Left lung (tissue), 10 donors: Measurements from ENCODE around the gene RFXANK. TPM values are rescaled to one million over a fixed set of nuclear protein-coding genes. Genes with fewer than 3 reads are reported as not detected.
A peak's percentile ranks its signal among the peaks of the same experiment; 100 is the strongest.
"Not testable (repeated sequence)": the region's sequence is repeated elsewhere in the genome, so short reads cannot be mapped to it uniquely, and the experiment has no call there.

Source experiments
- ATAC-seq: fragments of 200-7000 bp; cut with Tn5 transposase; one replicate; pipeline ENCODE4 v1.9.1; 2020; ENCODE audit warnings: moderate library complexity
- DNase-seq, 4 donors: peaks; one replicate each; pipeline ENCODE4 v3.0.0-alpha.2; 2013 to 2020
- H3K27ac ChIP-seq, 2 donors: fragments of 200-600 bp; sonication (generic) in 1 of 2; one replicate each; pipeline versions ENCODE4 v1.5.0 to v1.8.0; 2020 to 2021
- H3K27me3 ChIP-seq, 2 donors: fragments of 200-600 bp; sonication (generic) in 1 of 2; one replicate each; pipeline versions ENCODE4 v1.5.0 to v1.8.0; 2020 to 2021
- H3K36me3 ChIP-seq, 2 donors: fragments of 200-600 bp; sonication (generic) in 1 of 2; one replicate each; pipeline versions ENCODE4 v1.5.0 to v1.8.0; 2020 to 2021
- H3K4me1 ChIP-seq, 2 donors: fragments of 200-600 bp; one replicate each; pipeline ENCODE4 v1.8.0; 2021
- H3K4me3 ChIP-seq, 2 donors: fragments of 200-600 bp; sonication (generic) in 1 of 2; one replicate each; pipeline versions ENCODE4 v1.5.0 to v1.8.0; 2020 to 2021; ENCODE audit warnings: mild to moderate bottlenecking in 1 of 2
- H3K9me3 ChIP-seq, 2 donors: fragments of 200-600 bp; sonication (generic) in 1 of 2; one replicate each; pipeline versions ENCODE4 v1.5.0 to v1.8.0; 2020 to 2021
- intact Hi-C, 2 donors: fragments of 100-400 bp; cut with DNase I; formaldehyde crosslinking; loops; one replicate each; pipeline versions ENCODE4 v1.11.2 to v1.14.2; 2022
- polyA plus RNA-seq, 6 donors: library from polyadenylated mRNA; unstranded; fragments of 120-200 nt; gene quantifications; one replicate each; pipeline ENCODE4 v1.2.1, GENCODE V29; 2013; ENCODE audit not compliant: insufficient read length in 6 of 6
- total RNA-seq, 2 donors: library from RNA; stranded (reverse); fragmentation: NEBNext Ultra II Directional; extraction: Animal tissue kit (Norgen Biotek cat#: 25700); gene quantifications; one replicate each; pipeline ENCODE4 v1.2.1, GENCODE V29; 2021
- TF ChIP-seq, protein P1 (sequence below), 2 donors: fragments of 200-600 bp; sonication (generic) in 1 of 2; IDR thresholded peaks; one replicate each; pipeline versions ENCODE4 v1.5.0 to v1.8.0; 2021; ENCODE audit warnings: antibody characterized with exemption in 2 of 2
- donor health status: DM: no; HTN: yes; CAD: no.
- donor health status: DM: no; HTN: no; CAD: no.

Gene RFXANK
- total and polyA plus RNA-seq, 8 donors = 61.6 to 82.8 (median 74.5) TPM

GRCh38 chr19:19145684-19146608 is 46.1 kb upstream of the RFXANK start:
- TF ChIP-seq, protein P1, sequence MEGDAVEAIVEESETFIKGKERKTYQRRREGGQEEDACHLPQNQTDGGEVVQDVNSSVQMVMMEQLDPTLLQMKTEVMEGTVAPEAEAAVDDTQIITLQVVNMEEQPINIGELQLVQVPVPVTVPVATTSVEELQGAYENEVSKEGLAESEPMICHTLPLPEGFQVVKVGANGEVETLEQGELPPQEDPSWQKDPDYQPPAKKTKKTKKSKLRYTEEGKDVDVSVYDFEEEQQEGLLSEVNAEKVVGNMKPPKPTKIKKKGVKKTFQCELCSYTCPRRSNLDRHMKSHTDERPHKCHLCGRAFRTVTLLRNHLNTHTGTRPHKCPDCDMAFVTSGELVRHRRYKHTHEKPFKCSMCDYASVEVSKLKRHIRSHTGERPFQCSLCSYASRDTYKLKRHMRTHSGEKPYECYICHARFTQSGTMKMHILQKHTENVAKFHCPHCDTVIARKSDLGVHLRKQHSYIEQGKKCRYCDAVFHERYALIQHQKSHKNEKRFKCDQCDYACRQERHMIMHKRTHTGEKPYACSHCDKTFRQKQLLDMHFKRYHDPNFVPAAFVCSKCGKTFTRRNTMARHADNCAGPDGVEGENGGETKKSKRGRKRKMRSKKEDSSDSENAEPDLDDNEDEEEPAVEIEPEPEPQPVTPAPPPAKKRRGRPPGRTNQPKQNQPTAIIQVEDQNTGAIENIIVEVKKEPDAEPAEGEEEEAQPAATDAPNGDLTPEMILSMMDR (IDR thresholded peaks at IDR 0.05) = peak; percentile 90
- peaks cover 0 to 34% of the 10 kb centered on the region in 2 donors for H3K36me3 ChIP-seq
- H3K27ac ChIP-seq = no peak overlapping the region
- ATAC-seq = peak; percentile 92
- H3K9me3 ChIP-seq = no peaks in the 10 kb centered on the region
- intact Hi-C loops = no loop called here
- H3K27me3 ChIP-seq = no peaks in the 10 kb centered on the region
- H3K4me1 ChIP-seq = peaks cover 0 to 6% of the 10 kb centered on the region in 2 donors
- no peak overlapping the region for H3K4me3 ChIP-seq
- peak; percentile 37 to 96 (median 68) for DNase-seq

DNA sequence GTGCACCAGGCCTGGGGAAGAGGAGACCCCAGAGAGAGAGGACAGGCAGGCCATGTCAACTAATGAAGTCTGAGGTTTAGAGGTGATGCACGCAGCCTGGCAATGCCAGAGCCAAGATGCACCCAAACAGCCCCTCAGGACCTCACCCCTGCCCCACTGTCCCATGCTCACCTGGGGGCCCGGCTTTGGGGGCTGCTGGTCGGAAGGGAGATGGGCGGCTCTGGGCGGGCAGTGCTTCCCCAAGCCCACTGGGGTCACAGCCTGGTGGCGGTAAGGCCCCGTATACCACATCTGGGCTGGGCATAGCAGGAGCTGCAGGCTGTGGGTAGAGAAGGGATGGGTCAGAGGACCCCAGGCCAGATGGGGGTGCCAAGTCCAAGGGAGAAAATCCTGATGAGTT is 45.2 kb upstream of the RFXANK start:
- DNase-seq = no peak
- H3K4me3 ChIP-seq = no peak overlapping the region
- TF ChIP-seq, protein P1 (IDR thresholded peaks at IDR 0.05) = no peak
- peaks cover 0 to 6% of the 10 kb centered on the region in 2 donors for H3K4me1 ChIP-seq
- no peak overlapping the region for H3K27ac ChIP-seq
- no peak for ATAC-seq
- H3K27me3 ChIP-seq = no peaks in the 10 kb centered on the region
- H3K36me3 ChIP-seq = peaks cover 0 to 34% of the 10 kb centered on the region in 2 donors
- intact Hi-C loops = no loop called here
- no peaks in the 10 kb centered on the region for H3K9me3 ChIP-seq

- no peaks in the 10 kb centered on the region for H3K9me3 ChIP-seq
- no peak for ATAC-seq
- DNase-seq = no peak
- intact Hi-C loops = no loop called here
- peaks cover 0 to 6% of the 10 kb centered on the region in 2 donors for H3K4me1 ChIP-seq
- peaks cover 0 to 34% of the 10 kb centered on the region in 2 donors for H3K36me3 ChIP-seq
- no peaks in the 10 kb centered on the region for H3K27me3 ChIP-seq
- H3K27ac ChIP-seq = no peak overlapping the region
- TF ChIP-seq, protein P1 (IDR thresholded peaks at IDR 0.05) = no peak
- no peak overlapping the region for H3K4me3 ChIP-seq
Measured at GRCh38 chr19:19147344-19147743, 44.7 kb upstream of the RFXANK start.

- H3K27me3 ChIP-seq, H3K4me1 ChIP-seq, H3K9me3 ChIP-seq, ATAC-seq, H3K27ac ChIP-seq, intact Hi-C loops, DNase-seq, H3K4me3 ChIP-seq: not testable (repeated sequence)
- H3K36me3 ChIP-seq = peaks cover 0 to 34% of the 10 kb centered on the region in 2 donors
Measured at GRCh38 chr19:19148504-19148903, 43.6 kb upstream of the RFXANK start.

DNA sequence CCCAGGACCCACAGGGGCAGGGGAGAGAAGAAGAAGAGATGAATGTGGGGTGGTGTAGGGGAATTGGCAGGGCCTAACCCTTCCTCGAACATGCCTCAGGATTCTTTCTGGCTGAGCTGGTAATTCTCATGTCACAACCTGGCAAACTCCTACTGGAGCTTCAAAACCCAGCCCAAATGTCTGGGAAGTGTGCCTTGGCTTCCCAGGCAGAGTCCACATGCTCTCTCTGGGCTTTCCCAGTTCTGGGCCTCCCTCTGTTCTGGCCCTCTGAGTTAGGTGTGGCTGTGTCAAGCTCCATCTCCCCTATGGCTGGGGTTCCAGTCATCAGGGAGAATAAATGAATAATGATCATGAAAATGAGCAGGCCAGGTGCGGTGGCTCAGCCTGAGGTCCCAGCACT is 42.6 kb upstream of the RFXANK start:
- no peak overlapping the region for H3K27ac ChIP-seq
- no peaks in the 10 kb centered on the region for H3K9me3 ChIP-seq
- peaks cover 0 to 6% of the 10 kb centered on the region in 2 donors for H3K4me1 ChIP-seq
- H3K27me3 ChIP-seq = no peaks in the 10 kb centered on the region
- DNase-seq = no peak
- intact Hi-C loops = no loop called here
- H3K4me3 ChIP-seq = no peak overlapping the region
- no peak for ATAC-seq
- TF ChIP-seq, protein P1 (IDR thresholded peaks at IDR 0.05) = no peak
- H3K36me3 ChIP-seq = peaks cover 0 to 34% of the 10 kb centered on the region in 2 donors
